GM12892 (cell line): ENCODE data around the gene AACS.

ENCODE experiments used
- DNase-seq: peaks from one replicate; pipeline ENCODE4 v3.0.0; 2011; ENCODE audit not compliant: insufficient read length
- FAIRE-seq: peaks from 2 replicates; lab custom pipeline; 2011; peaks lifted over from hg19 to GRCh38; lab: Jason Lieb, UNC
- POLR2A ChIP-seq: IDR thresholded peaks from 2 replicates; pipeline ENCODE4 v1.6.1; 2011; ENCODE audit warnings: low read depth, low read length, control low read depth
- POLR2AphosphoS5 ChIP-seq: IDR thresholded peaks from 2 replicates; pipeline ENCODE4 v1.6.1; 2011; ENCODE audit warnings: low read depth, low read length, control low read depth
- TAF1 ChIP-seq: IDR thresholded peaks from 2 replicates; pipeline ENCODE4 v1.6.1; 2011; ENCODE audit warnings: low read depth, mild to moderate bottlenecking, control low read depth, low read length, borderline replicate concordance

AACS gene

GRCh38 chr12:125192690-125193221 is 127.5 kb downstream of the AACS start:
- no peak for FAIRE-seq
- TF ChIP-seq TAF1 (no peak), POLR2A (no peak), POLR2AphosphoS5 (no peak)
- DNase-seq: no peak
